ENCODE results near the gene LTO1.

LTO1 gene

DNA sequence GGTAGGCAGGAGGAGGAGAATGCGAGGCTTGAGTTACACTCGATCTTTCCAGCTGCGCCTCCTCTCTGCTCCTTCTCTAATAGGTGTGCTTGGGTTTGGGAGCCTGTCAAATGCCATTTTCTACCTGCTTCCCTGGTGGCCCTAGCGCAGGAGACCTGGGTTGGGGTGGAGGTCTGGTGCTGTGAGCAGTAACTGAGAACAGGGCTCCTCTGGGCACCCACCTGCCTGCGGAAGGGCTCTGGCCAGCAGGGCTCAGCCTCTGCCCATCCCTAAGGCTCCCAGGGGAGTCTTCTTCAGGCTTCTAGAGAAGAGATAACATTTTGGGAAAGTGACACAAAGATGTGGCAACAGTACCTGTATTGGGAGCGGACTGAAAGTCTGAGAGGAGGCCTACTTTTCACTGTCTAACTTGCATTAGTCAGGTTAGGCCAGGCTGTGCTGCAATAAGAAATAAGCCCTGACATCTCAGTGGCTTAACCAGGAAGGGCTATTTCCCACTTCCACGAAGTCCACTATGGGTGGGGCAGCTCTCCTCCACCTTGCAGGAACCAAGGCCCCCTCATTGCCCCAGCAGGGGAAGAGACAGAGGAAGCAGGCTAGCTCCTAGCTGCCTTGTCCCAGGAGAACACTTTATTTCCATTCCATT, 7.7 kb upstream of the LTO1 start:
- Histone ChIP-seq H3K18ac (ENCODE audit: low read length) (no peak overlapping the region), H3K4me1 (ENCODE audit: control insufficient read depth in 1 of 2, insufficient read depth in 2 of 2, low read length in 2 of 2) (no peaks in the 10 kb centered on the region), H4K8ac (ENCODE audit: low read depth, low read length) (no peak overlapping the region), H3K14ac (ENCODE audit: low read length) (no peak overlapping the region), H3K4me3 (ENCODE audit: low read depth, low read length) (no peak overlapping the region), H3K4me2 (ENCODE audit: low read length) (no peak overlapping the region), H4K91ac (ENCODE audit: low read depth, low read length) (no peak overlapping the region), H2BK120ac (ENCODE audit: insufficient read depth, low read length, poor library complexity) (no peak overlapping the region), H3K36me3 (ENCODE audit: control insufficient read depth in 1 of 2, insufficient read depth in 2 of 2, low read length in 2 of 2) (no peaks in the 10 kb centered on the region), H2BK12ac (ENCODE audit: low read length) (no peak overlapping the region), H3K4ac (ENCODE audit: low read depth, low read length) (no peak overlapping the region), H3K23ac (ENCODE audit: low read length) (no peak overlapping the region), H2BK5ac (ENCODE audit: low read depth, low read length, poor library complexity) (no peak overlapping the region), H3K79me1 (ENCODE audit: low read length) (no peaks in the 10 kb centered on the region), H3K79me2 (ENCODE audit: control insufficient read depth, insufficient read depth, low read length, poor library complexity) (no peaks in the 10 kb centered on the region), H3K9me3 (ENCODE audit: insufficient read depth, low read depth, low read length) (peaks cover 4% of the 10 kb centered on the region), H3K27ac (ENCODE audit: low read depth, low read length) (no peak overlapping the region), H3K9ac (ENCODE audit: low read length) (no peak overlapping the region), H4K12ac (ENCODE audit: low read depth, low read length) (no peak overlapping the region), H3K27me3 (ENCODE audit: insufficient read depth, low read length) (no peaks in the 10 kb centered on the region), H2AK5ac (ENCODE audit: low read length) (no peak overlapping the region), H2AFZ (ENCODE audit: insufficient read depth, low read length, poor library complexity) (no peak overlapping the region)
- DNase-seq = no peak
- no CpG with 5 or more reads among the region's 7 CpGs for WGBS (ENCODE audit: extremely low coverage, insufficient coverage, insufficient read length)

DNA sequence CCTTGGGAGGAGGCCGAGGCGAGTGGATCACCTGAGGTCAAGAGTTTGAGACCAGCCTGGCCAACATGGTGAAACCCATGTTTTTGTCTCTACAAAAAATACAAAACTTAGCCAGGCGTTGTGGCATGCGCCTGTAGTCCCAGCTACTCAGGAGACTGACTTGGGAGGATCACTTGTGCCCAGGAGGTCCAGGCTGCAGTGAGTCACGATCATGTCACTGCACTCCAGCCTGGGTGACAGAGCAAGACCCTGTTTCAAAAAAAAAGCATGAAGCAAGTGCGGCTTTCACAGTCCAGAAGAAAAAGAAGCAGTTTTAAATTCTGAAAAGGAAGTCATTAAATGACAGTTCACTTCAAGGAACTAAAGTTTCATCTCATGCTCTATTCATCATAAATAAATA, 7.1 kb upstream of the LTO1 start:
- no peaks in the 10 kb centered on the region for H3K27me3 ChIP-seq (ENCODE audit: insufficient read depth, low read length)
- no peak overlapping the region for H3K14ac ChIP-seq (ENCODE audit: low read length)
- H2AFZ ChIP-seq (ENCODE audit: insufficient read depth, low read length, poor library complexity) = no peak overlapping the region
- H4K8ac ChIP-seq (ENCODE audit: low read depth, low read length) = no peak overlapping the region
- no peak overlapping the region for H2BK12ac ChIP-seq (ENCODE audit: low read length)
- no peak overlapping the region for H4K12ac ChIP-seq (ENCODE audit: low read depth, low read length)
- no peak overlapping the region for H3K4ac ChIP-seq (ENCODE audit: low read depth, low read length)
- WGBS (ENCODE audit: extremely low coverage, insufficient coverage, insufficient read length) = no CpG with 5 or more reads among the region's 6 CpGs
- no peak overlapping the region for H3K23ac ChIP-seq (ENCODE audit: low read length)
- H3K4me1 ChIP-seq (ENCODE audit: control insufficient read depth in 1 of 2, insufficient read depth in 2 of 2, low read length in 2 of 2) = no peaks in the 10 kb centered on the region
- no peak overlapping the region for H3K9ac ChIP-seq (ENCODE audit: low read length)
- no peak for DNase-seq
- no peak overlapping the region for H3K4me2 ChIP-seq (ENCODE audit: low read length)
- no peak overlapping the region for H3K4me3 ChIP-seq (ENCODE audit: low read depth, low read length)
- H3K9me3 ChIP-seq (ENCODE audit: insufficient read depth, low read depth, low read length) = peaks cover 4% of the 10 kb centered on the region
- H3K79me2 ChIP-seq (ENCODE audit: control insufficient read depth, insufficient read depth, low read length, poor library complexity) = no peaks in the 10 kb centered on the region
- H2AK5ac ChIP-seq (ENCODE audit: low read length) = no peak overlapping the region
- H2BK5ac ChIP-seq (ENCODE audit: low read depth, low read length, poor library complexity) = no peak overlapping the region
- no peaks in the 10 kb centered on the region for H3K79me1 ChIP-seq (ENCODE audit: low read length)
- no peak overlapping the region for H4K91ac ChIP-seq (ENCODE audit: low read depth, low read length)
- H3K36me3 ChIP-seq (ENCODE audit: control insufficient read depth in 1 of 2, insufficient read depth in 2 of 2, low read length in 2 of 2) = no peaks in the 10 kb centered on the region
- no peak overlapping the region for H2BK120ac ChIP-seq (ENCODE audit: insufficient read depth, low read length, poor library complexity)
- no peak overlapping the region for H3K18ac ChIP-seq (ENCODE audit: low read length)
- no peak overlapping the region for H3K27ac ChIP-seq (ENCODE audit: low read depth, low read length)

DNA sequence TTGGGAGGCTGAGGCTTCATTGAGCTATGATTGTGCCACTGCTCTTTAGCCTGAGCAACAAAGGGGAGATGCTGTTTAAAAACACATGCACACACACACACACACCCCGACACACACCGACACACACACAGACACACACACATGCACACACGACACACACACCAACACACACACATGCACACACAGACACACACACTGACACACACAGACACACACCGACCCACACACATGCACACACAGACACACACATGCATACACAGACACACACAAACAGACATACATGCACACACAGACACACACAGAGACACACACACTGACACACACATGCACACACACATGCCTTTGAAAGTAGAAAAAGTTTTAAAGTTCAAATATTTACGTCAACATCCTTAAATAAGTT, 5.5 kb upstream of the LTO1 start:
- Histone ChIP-seq H3K23ac (ENCODE audit: low read length) (peak overlapping the region; percentile 37), H3K4me2 (ENCODE audit: low read length) (no peak overlapping the region), H3K9me3 (ENCODE audit: insufficient read depth, low read depth, low read length) (peaks cover 4% of the 10 kb centered on the region), H3K27me3 (ENCODE audit: insufficient read depth, low read length) (no peaks in the 10 kb centered on the region), H2BK120ac (ENCODE audit: insufficient read depth, low read length, poor library complexity) (no peak overlapping the region), H3K79me1 (ENCODE audit: low read length) (no peaks in the 10 kb centered on the region), H3K79me2 (ENCODE audit: control insufficient read depth, insufficient read depth, low read length, poor library complexity) (no peaks in the 10 kb centered on the region), H3K36me3 (ENCODE audit: control insufficient read depth in 1 of 2, insufficient read depth in 2 of 2, low read length in 2 of 2) (no peaks in the 10 kb centered on the region), H3K14ac (ENCODE audit: low read length) (no peak overlapping the region), H2BK12ac (ENCODE audit: low read length) (no peak overlapping the region), H2BK5ac (ENCODE audit: low read depth, low read length, poor library complexity) (no peak overlapping the region), H3K4me3 (ENCODE audit: low read depth, low read length) (no peak overlapping the region), H3K4me1 (ENCODE audit: control insufficient read depth in 1 of 2, insufficient read depth in 2 of 2, low read length in 2 of 2) (no peaks in the 10 kb centered on the region), H3K27ac (ENCODE audit: low read depth, low read length) (no peak overlapping the region), H3K9ac (ENCODE audit: low read length) (no peak overlapping the region), H4K91ac (ENCODE audit: low read depth, low read length) (no peak overlapping the region), H3K18ac (ENCODE audit: low read length) (no peak overlapping the region), H2AFZ (ENCODE audit: insufficient read depth, low read length, poor library complexity) (no peak overlapping the region), H3K4ac (ENCODE audit: low read depth, low read length) (no peak overlapping the region), H2AK5ac (ENCODE audit: low read length) (no peak overlapping the region), H4K12ac (ENCODE audit: low read depth, low read length) (no peak overlapping the region), H4K8ac (ENCODE audit: low read depth, low read length) (no peak overlapping the region)
- no CpG with 5 or more reads among the region's 5 CpGs for WGBS (ENCODE audit: extremely low coverage, insufficient coverage, insufficient read length)
- no peak for DNase-seq

DNA sequence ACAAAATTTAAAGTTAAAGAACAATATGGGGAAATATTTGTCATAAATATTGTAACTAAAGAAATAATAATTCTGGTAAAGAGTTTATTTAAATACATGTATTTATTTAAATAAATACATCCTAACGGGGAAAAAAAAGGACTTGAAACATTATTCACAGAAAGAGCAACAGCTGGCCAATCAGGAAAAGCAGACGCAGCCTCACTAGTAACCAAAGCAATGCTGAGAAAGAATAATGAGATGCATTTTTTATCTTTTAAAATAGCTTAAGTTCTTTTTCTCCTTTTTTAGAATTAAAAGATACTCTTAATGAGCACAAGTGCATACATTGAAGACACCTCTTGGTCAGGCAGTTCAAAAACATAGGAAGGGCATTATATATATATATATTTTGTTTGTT, 2.6 kb upstream of the LTO1 start:
- peaks cover 2 to 4% of the 10 kb centered on the region in 2 experiments for H3K36me3 ChIP-seq (ENCODE audit: control insufficient read depth in 1 of 2, insufficient read depth in 2 of 2, low read length in 2 of 2)
- no CpG with 5 or more reads among the region's 2 CpGs for whole genome bisulfite sequencing (ENCODE audit: extremely low coverage, insufficient coverage, insufficient read length)
- H4K8ac ChIP-seq (ENCODE audit: low read depth, low read length) = no peak overlapping the region
- no peak overlapping the region for H2BK12ac ChIP-seq (ENCODE audit: low read length)
- no peak overlapping the region for H2AFZ ChIP-seq (ENCODE audit: insufficient read depth, low read length, poor library complexity)
- no peak overlapping the region for H4K12ac ChIP-seq (ENCODE audit: low read depth, low read length)
- peaks cover 2% of the 10 kb centered on the region for H3K9me3 ChIP-seq (ENCODE audit: insufficient read depth, low read depth, low read length)
- no peak overlapping the region for H4K91ac ChIP-seq (ENCODE audit: low read depth, low read length)
- H2BK120ac ChIP-seq (ENCODE audit: insufficient read depth, low read length, poor library complexity) = no peak overlapping the region
- DNase-seq = no peak
- H3K4me3 ChIP-seq (ENCODE audit: low read depth, low read length) = no peak overlapping the region
- no peak overlapping the region for H2BK5ac ChIP-seq (ENCODE audit: low read depth, low read length, poor library complexity)
- H3K23ac ChIP-seq (ENCODE audit: low read length) = no peak overlapping the region
- no peak overlapping the region for H3K4me2 ChIP-seq (ENCODE audit: low read length)
- no peak overlapping the region for H3K27ac ChIP-seq (ENCODE audit: low read depth, low read length)
- no peak overlapping the region for H3K4ac ChIP-seq (ENCODE audit: low read depth, low read length)
- peaks cover 7% of the 10 kb centered on the region for H3K79me2 ChIP-seq (ENCODE audit: control insufficient read depth, insufficient read depth, low read length, poor library complexity)
- H2AK5ac ChIP-seq (ENCODE audit: low read length) = no peak overlapping the region
- H3K4me1 ChIP-seq (ENCODE audit: control insufficient read depth in 1 of 2, insufficient read depth in 2 of 2, low read length in 2 of 2) = peaks cover 4 to 6% of the 10 kb centered on the region in 2 experiments
- H3K14ac ChIP-seq (ENCODE audit: low read length) = no peak overlapping the region
- H3K9ac ChIP-seq (ENCODE audit: low read length) = no peak overlapping the region
- no peaks in the 10 kb centered on the region for H3K27me3 ChIP-seq (ENCODE audit: insufficient read depth, low read length)
- no peak overlapping the region for H3K18ac ChIP-seq (ENCODE audit: low read length)
- H3K79me1 ChIP-seq (ENCODE audit: low read length) = peaks cover 5% of the 10 kb centered on the region

Data from trophoblast cell (in vitro differentiated cells and primary cell).